Central memory CD8-positive, alpha-beta T cell (primary cell): ENCODE results near the gene SRSF4.

Experiments used
- ATAC-seq: fragments of 150-1000 bp; cut with Tn5 transposase; replicated peaks from 2 replicates; pipeline ENCODE4 v1.10.0; 2022; ENCODE audit warnings: mild to moderate bottlenecking, moderate FRiP score, moderate number of reproducible peaks; ENCODE audit not compliant: poor library complexity, severe bottlenecking; ENCODE audit errors: extremely low read depth
- DNase-seq, 2 donors: peaks; one replicate each; pipeline ENCODE4 v3.0.0; 2021; ENCODE audit warnings: low spot score in 2 of 2
- H3K27ac Mint-ChIP-seq: one replicate; pipeline ENCODE4 v1.8.0; 2022; ENCODE audit warnings: low read depth, mild to moderate bottlenecking, moderate library complexity, mixed read lengths
- H3K27me3 Mint-ChIP-seq: one replicate; pipeline ENCODE4 v1.8.0; 2022; ENCODE audit warnings: mixed read lengths
- H3K36me3 Mint-ChIP-seq: one replicate; pipeline ENCODE4 v1.8.0; 2022; ENCODE audit warnings: mild to moderate bottlenecking, moderate library complexity, mixed read lengths; ENCODE audit not compliant: insufficient read depth
- H3K4me1 Mint-ChIP-seq: one replicate; pipeline ENCODE4 v1.8.0; 2022; ENCODE audit warnings: mixed read lengths
- H3K4me3 Mint-ChIP-seq: one replicate; pipeline ENCODE4 v1.8.0; 2022; ENCODE audit warnings: mild to moderate bottlenecking, moderate library complexity, mixed read lengths
- H3K9me3 Mint-ChIP-seq: one replicate; pipeline ENCODE4 v1.8.0; 2022; ENCODE audit warnings: mixed read lengths

Gene SRSF4

DNA sequence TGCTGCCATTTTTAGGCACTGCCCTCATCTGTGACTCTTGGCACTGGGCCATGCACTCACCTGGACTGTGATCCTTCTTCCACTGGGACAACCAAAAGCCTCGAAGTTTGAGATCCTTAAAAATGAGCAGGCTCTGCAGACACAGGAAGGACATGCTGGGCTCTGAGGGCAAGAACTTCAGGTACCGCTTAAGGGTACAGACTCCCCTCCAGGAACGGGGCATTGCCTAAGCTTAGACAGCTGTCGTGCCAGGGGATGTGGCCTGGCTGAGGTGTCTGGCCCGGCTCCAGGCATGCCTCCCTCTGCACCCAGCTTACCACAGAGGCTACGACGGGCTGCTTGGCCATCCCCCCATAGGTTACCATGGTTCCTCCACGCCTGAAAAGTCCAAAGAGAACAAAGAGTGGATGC, 14.2 kb upstream of the SRSF4 start:
- Mint-ChIP-seq H3K4me3 (no peak overlapping the region), H3K27me3 (no peaks in the 10 kb centered on the region), H3K27ac (no peak overlapping the region), H3K9me3 (no peaks in the 10 kb centered on the region), H3K36me3 (peaks cover 4% of the 10 kb centered on the region), H3K4me1 (no peaks in the 10 kb centered on the region)
- ATAC-seq (no peak), DNase-seq (no peak)

DNA sequence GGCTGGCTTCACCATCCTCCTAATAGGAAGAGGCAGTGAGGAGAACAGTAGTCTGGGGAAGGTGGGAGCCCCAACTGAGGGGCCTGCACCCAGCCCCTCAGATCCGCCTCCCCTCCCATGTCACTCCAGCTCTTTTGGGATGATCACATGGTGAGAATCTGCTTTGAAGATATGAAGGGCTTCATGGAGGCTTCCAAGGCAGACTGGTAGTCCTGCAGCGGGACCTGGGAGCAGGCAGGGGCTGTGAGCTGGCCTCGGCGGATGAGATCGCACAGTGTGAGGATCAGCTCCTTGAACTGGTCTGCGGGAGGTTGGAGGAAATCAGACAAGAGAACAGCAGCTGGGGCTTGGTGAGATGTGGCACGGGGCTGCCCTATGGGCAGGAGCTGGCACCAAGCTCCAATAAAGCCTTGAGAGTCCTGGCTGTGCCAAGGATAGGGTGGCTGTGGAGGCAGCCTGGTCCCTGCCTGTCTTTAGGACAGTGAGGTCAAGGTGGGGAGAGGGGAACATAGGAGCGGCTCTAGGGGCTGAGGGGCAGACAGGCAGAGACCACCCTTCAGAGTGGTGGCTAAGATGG, 12.3 kb upstream of the SRSF4 start:
- H3K27me3 Mint-ChIP-seq: no peaks in the 10 kb centered on the region
- H3K4me1 Mint-ChIP-seq: no peaks in the 10 kb centered on the region
- H3K27ac Mint-ChIP-seq: no peak overlapping the region
- DNase-seq (no peak), ATAC-seq (no peak)
- H3K9me3 Mint-ChIP-seq: no peaks in the 10 kb centered on the region
- no peak overlapping the region for H3K4me3 Mint-ChIP-seq
- H3K36me3 Mint-ChIP-seq: peaks cover 2% of the 10 kb centered on the region

DNA sequence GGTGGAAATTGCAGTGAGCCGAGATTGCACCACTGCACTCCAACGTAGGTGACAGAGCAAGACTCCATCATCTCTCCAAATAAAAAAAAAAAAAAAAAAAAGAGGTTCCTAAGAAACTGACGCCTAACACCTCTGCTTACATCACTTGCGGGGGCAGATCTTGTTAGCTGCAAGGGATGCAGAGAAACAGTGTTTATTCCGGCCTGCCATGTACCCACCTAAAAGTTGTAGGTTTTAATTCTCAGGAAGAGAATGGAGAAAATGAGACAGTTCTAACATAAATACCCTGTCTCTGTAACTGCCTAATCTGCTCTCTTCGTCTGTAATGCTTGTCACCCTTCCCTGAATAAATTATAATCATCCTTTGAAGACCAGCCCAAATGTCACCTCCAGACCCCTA, 9.0 kb upstream of the SRSF4 start:
- no peaks in the 10 kb centered on the region for H3K9me3 Mint-ChIP-seq
- H3K36me3 Mint-ChIP-seq: peaks cover 2% of the 10 kb centered on the region
- no peak for ATAC-seq
- H3K27me3 Mint-ChIP-seq: no peaks in the 10 kb centered on the region
- no peak overlapping the region for H3K27ac Mint-ChIP-seq
- no peak overlapping the region for H3K4me3 Mint-ChIP-seq
- DNase-seq: no peak
- no peaks in the 10 kb centered on the region for H3K4me1 Mint-ChIP-seq

DNA sequence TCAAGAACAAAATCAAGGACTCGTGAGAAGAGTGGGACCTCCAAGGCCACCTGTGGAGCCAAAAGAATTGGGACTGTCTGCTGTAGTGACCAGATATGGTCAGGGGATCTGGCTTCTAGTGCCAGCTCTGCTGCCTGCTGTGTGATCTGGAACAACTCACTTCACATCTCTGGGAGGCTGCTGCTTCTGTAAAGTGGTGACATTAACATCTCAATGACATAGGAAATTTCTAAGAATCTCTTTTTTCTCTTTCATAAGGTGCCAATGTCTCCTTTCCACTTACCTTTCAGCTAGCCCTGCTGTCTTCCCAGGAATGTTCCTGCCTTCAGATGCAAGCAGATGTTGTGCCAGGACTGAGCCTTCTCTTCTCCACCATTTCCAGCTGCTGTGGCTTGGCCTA, 5.0 kb upstream of the SRSF4 start:
- peaks cover 6% of the 10 kb centered on the region for H3K4me1 Mint-ChIP-seq
- ATAC-seq (no peak), DNase-seq (no peak)
- H3K36me3 Mint-ChIP-seq: peaks cover 4% of the 10 kb centered on the region
- H3K9me3 Mint-ChIP-seq: no peaks in the 10 kb centered on the region
- no peak overlapping the region for H3K27ac Mint-ChIP-seq
- H3K4me3 Mint-ChIP-seq: no peak overlapping the region
- no peaks in the 10 kb centered on the region for H3K27me3 Mint-ChIP-seq

DNA sequence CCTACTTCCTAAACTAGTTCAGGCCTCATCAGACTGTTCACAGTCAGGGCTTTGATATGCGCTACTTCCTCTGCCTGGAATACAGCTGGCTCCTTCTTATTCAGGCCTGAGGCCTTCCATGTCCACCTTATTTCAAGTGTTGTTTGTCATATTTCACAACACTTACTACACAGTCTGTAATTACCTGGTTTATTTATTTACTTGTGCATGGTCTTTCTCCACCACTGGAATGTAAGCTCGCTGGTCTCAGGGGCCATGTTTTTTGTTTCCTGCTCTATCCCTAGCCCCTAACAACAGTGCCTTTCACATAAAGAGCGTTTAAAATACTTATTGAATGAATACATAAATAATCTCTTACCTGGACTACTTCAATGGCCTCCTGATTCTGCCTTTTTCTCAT, 4.6 kb upstream of the SRSF4 start:
- Mint-ChIP-seq H3K4me1 (peaks cover 6% of the 10 kb centered on the region), H3K36me3 (peaks cover 8% of the 10 kb centered on the region), H3K27ac (no peak overlapping the region), H3K9me3 (no peaks in the 10 kb centered on the region), H3K4me3 (no peak overlapping the region), H3K27me3 (no peaks in the 10 kb centered on the region)
- ATAC-seq (no peak), DNase-seq (no peak)

DNA sequence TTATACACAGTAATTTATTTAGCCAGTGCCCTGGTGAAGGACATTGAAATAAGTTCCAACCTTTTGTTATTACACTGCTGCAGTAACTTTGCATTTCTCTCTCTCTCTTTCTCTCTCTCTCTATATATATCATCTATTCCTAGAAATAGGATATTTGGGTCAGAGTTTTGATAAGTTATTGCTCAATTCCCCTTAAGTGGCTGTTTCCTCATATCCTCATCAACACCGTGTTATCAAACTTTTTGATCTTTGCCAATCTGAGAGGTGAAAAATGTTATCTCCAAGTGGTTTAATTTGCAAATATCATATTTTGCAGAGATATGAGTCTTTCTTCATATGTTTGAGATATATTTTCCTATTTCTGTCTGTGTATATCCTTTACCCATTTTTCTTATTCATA, 1.6 kb upstream of the SRSF4 start:
- ATAC-seq: no peak

DNA sequence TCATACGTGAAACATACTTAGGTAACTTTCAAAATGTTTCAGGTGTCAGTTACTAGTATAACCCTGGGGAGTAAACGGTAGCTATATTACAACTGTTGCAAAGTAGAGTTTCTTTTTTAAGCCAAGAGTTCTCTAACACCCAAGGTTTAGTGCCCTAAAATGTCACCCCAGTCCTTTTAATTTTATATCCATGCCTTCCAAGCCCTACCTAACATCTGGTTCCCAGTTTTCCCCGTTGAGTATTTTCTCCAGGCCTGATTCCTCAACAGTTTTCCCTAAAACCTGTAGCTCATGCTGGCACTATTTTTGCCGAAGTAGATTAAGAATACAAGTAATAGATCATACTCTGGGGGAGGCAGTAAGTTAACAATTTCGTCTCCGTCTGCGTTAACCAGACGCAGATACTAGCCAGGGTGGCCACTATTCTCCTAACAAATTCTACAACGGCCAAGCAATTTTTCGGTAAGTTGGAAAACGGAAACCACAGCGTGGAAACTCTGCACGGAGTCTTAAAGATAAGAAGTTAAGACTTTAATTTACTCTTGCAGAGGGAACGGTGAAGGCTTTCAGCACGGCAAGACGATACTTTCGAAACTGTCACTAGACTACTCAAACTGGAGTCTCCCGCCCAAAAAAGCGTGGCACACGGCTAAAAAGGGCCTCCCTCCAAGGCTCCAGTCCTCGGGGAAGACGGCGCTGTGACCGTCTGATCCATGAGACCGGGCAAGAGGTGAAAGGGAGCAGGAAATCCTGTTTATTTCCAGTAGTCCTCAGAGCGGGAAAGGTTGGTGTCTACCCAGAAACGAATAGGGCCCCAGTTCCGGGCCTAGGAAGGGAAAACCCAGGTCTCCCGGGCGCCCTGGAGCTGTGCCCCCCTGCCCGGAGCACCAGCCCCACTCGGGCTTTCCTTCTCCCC, 945 bp downstream of the SRSF4 start:
- H3K27ac Mint-ChIP-seq: peak overlapping the region; percentile 94
- peaks cover 27% of the 10 kb centered on the region for H3K36me3 Mint-ChIP-seq
- ATAC-seq: no peak

More for the DNA sequence above, 1.6 kb upstream of the SRSF4 start:
- no peaks in the 10 kb centered on the region for H3K27me3 Mint-ChIP-seq
- H3K4me1 Mint-ChIP-seq: peaks cover 32% of the 10 kb centered on the region
- DNase-seq: no peak
- H3K9me3 Mint-ChIP-seq: no peaks in the 10 kb centered on the region
- H3K36me3 Mint-ChIP-seq: peaks cover 23% of the 10 kb centered on the region
- peak overlapping the region; percentile 85 for H3K4me3 Mint-ChIP-seq
- H3K27ac Mint-ChIP-seq: no peak overlapping the region

DNA sequence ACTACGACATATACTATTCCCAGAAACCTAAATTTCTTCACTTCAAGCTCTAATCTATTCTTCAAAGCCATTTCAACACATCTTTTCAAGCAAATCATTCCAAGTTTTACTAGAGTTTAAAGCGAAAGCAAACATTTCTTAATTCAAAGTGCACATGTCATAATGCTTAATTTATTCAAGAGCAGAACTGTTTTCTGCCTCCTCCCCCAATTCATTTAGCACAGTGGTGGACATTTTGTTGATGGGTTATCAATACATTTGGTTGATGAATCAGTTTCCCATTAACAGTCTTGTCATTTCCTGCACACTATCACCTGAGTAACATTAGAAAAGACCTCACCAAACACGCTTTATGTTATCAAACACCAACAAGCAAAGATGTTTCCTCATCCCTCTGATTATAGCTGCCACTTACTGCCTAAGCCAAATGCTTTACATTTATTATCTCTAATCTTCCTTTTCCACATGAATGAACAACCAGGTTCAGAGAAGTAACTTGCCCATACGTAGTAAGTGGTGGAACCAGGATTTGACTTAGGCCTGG, 2.0 kb downstream of the SRSF4 start:
- Mint-ChIP-seq H3K27ac (peak overlapping the region; percentile 94), H3K9me3 (no peaks in the 10 kb centered on the region), H3K4me1 (peaks cover 49% of the 10 kb centered on the region), H3K36me3 (peaks cover 27% of the 10 kb centered on the region), H3K4me3 (peak overlapping the region; percentile 85), H3K27me3 (no peaks in the 10 kb centered on the region)
- ATAC-seq: no peak
- DNase-seq: no peak

More for the DNA sequence above, 945 bp downstream of the SRSF4 start:
- peak overlapping the region; percentile 85 for H3K4me3 Mint-ChIP-seq
- no peak for DNase-seq
- H3K9me3 Mint-ChIP-seq: no peaks in the 10 kb centered on the region
- peaks cover 49% of the 10 kb centered on the region for H3K4me1 Mint-ChIP-seq
- no peaks in the 10 kb centered on the region for H3K27me3 Mint-ChIP-seq

DNA sequence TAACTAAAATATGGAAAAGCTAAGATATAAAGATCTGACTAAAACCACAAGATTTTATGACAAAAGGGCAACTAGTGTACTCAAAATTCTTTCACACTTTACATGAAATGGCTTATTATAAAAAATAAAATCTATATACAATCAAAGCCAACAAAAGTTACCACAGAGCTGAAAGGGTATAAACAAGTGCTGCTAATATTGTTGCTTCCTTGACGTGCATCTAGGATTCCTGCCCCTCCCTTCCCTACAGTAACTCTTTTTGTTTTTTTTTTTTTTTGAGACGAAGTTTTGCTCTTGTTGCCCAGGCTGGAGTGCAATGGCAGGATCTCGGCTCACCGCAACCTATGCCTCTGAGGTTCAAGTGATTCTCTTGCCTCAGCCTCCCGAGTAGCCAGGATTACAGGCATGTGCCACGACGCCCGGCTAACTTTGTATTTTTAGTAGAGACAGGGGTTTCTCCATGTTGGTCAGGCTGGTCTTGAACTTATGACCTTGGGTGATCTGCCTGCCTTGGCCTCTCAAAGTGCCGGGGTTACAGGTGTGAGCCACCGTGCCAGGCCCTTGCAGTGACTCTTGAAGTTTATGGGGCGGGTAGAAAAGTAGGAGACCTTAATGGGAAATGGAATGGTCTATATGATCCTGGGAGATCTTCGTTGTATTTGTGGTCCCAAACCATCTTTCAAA, 4.5 kb downstream of the SRSF4 start:
- peaks cover 31% of the 10 kb centered on the region for H3K36me3 Mint-ChIP-seq
- no peak for ATAC-seq
- peak overlapping the region; percentile 49 for H3K4me3 Mint-ChIP-seq
- H3K27me3 Mint-ChIP-seq: no peaks in the 10 kb centered on the region
- no peaks in the 10 kb centered on the region for H3K9me3 Mint-ChIP-seq
- H3K4me1 Mint-ChIP-seq: peaks cover 56% of the 10 kb centered on the region
- peak overlapping the region; percentile 67 for H3K27ac Mint-ChIP-seq
- no peak for DNase-seq

DNA sequence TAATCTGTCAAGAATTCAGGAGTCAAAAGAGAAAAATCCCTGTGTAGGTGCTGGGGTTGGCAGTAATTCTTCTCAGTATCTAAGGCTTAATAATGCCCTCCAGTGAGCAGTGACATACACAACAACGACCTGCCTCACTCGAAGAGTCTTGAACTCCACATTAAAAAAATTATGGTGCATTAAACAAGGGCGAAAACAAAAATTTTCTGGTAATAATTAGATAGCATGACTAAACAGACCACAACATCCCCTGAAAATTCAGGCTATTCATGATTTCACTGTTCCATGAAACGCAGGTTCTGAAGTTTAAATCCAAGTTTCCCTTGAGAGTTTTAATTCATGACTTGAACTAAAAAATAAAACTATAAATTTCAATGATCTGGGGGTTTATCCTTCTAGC, 5.1 kb downstream of the SRSF4 start:
- H3K27me3 Mint-ChIP-seq: no peaks in the 10 kb centered on the region
- no peak overlapping the region for H3K4me3 Mint-ChIP-seq
- no peaks in the 10 kb centered on the region for H3K9me3 Mint-ChIP-seq
- no peak for ATAC-seq
- peaks cover 28% of the 10 kb centered on the region for H3K36me3 Mint-ChIP-seq
- H3K27ac Mint-ChIP-seq: peak overlapping the region; percentile 67
- peaks cover 59% of the 10 kb centered on the region for H3K4me1 Mint-ChIP-seq
- DNase-seq: no peak

DNA sequence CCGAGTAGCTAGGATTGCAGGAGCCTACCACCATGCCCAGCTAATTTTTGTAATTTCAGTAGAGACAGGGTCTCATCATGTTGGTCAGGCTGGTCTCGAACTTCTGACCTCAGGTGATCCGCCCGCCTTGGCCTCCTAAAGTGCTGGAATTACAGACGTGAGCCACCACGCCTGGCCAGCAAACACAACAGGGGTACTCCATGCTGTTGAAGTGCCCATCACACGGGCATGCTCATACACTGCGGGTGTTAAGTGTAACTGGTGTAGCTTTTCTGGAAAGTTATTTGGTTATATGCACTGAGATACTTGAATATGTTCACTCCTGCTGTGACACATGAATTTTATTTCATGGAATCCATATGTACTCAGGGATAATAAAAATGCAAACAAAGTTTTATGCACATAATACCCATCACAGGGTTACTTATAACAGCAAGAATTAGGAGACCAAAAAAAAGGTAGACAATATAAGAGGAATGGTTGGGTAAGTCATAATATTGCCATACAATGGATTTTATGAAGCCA, 9.2 kb downstream of the SRSF4 start:
- H3K27me3 Mint-ChIP-seq: no peaks in the 10 kb centered on the region
- DNase-seq (no peak), ATAC-seq (no peak)
- peaks cover 20% of the 10 kb centered on the region for H3K36me3 Mint-ChIP-seq
- no peaks in the 10 kb centered on the region for H3K9me3 Mint-ChIP-seq
- no peak overlapping the region for H3K27ac Mint-ChIP-seq
- H3K4me1 Mint-ChIP-seq: peaks cover 61% of the 10 kb centered on the region
- H3K4me3 Mint-ChIP-seq: peak overlapping the region; percentile 13

DNA sequence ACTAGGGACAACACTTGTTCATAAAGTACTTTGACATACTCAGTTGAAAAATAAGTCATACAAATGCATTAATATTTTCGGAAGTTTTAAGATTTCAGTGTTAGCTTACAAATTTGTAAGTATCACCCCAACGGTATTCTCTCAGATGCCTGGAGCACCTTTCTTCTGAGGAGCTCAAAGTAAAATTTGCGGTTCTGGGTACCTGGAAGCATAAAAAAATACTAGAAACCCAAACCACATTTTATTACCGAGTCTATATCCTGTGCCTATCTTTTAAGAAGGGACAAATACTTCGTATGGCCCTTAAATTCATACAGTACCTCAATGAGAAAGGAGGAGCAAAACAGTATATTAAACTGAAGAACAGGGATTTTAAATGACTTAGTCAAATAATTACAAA, 10.2 kb downstream of the SRSF4 start:
- Mint-ChIP-seq H3K27me3 (no peaks in the 10 kb centered on the region), H3K9me3 (no peaks in the 10 kb centered on the region), H3K27ac (no peak overlapping the region), H3K36me3 (peaks cover 26% of the 10 kb centered on the region), H3K4me1 (peaks cover 63% of the 10 kb centered on the region), H3K4me3 (peak overlapping the region; percentile 61)
- ATAC-seq (no peak), DNase-seq (no peak)
